K562 (cell line): Measurements from ENCODE around the gene CPLX3. TPM values are rescaled to one million over a fixed set of nuclear protein-coding genes. Genes with fewer than 3 reads are reported as not detected.

Source experiments
- ATAC-seq: fragments of 200-7000 bp; cut with Tn5 transposase; 3 replicates; pipeline ENCODE4 v1.9.1; 2020; ENCODE audit warnings: moderate library complexity
- BruUV-seq: library from RNA; stranded (reverse); fragments of 400-500 nt; replicated peaks from 2 replicates; lab custom pipeline; 2021; lab: Mats Ljungman, UMichigan
- CTCF ChIA-PET: fragments of 300-600 bp; formaldehyde crosslinking; extraction: SDS; loops from one replicate; lab custom pipeline; 2021; ENCODE audit warnings: low intra/inter-chr PET ratio; lab: Yijun Ruan, JAX
- POLR2A ChIA-PET: fragments of 300-600, 350-650 bp; sonication (Branson Sonifier 250); formaldehyde crosslinking; extraction: SDS; loops from one replicate; lab custom pipeline; 2021; ENCODE audit warnings: antibody characterized with exemption, inconsistent platforms; lab: Yijun Ruan, JAX
- DNase-seq, 4 experiments: peaks; one replicate each; pipeline versions ENCODE4 v3.0.0 to v3.0.0-alpha.2; 2011 to 2018; ENCODE audit warnings: low spot score in 3 of 4, mixed read lengths in 3 of 4; ENCODE audit errors: extremely low read depth in 1 of 4
- FAIRE-seq: peaks from 2 replicates; lab custom pipeline; 2011; peaks lifted over from hg19 to GRCh38; lab: Jason Lieb, UNC
- H2AFZ ChIP-seq: 2 replicates; pipeline ENCODE4 v1.6.0; 2011; ENCODE audit warnings: low read depth, low read length, control low read depth, inconsistent platforms
- H3K27ac ChIP-seq: fragments of 200-600 bp; 3 replicates; pipeline ENCODE4 v1.8.0; 2011; ENCODE audit warnings: low read depth, mild to moderate bottlenecking, control low read depth, inconsistent platforms, low read length, moderate library complexity, mixed read lengths; ENCODE audit errors: extremely low read depth
- H3K27me3 ChIP-seq, 2 experiments: fragments of 300-600 bp in 1 of 2; 2 replicates in 1 of 2; 3 replicates in 1 of 2; pipeline versions ENCODE4 v1.6.0 to v1.8.0; 2011; ENCODE audit warnings: inconsistent platforms in 2 of 2, low read length in 2 of 2, mild to moderate bottlenecking in 1 of 2, mixed read lengths in 1 of 2, moderate library complexity in 1 of 2; ENCODE audit not compliant: control insufficient read depth in 2 of 2, insufficient read depth in 2 of 2
- H3K36me3 ChIP-seq: fragments of 300-600 bp; 3 replicates; pipeline ENCODE4 v1.8.0; 2011; ENCODE audit warnings: mild to moderate bottlenecking, low read length, inconsistent platforms; ENCODE audit not compliant: control insufficient read depth, insufficient read depth
- H3K4me1 ChIP-seq, 2 experiments: fragments of 200-600 bp in 1 of 2; replicated peaks in 1 of 2; 2 replicates in 1 of 2; 3 replicates in 1 of 2; pipeline versions ENCODE4 v1.5.1 to v1.8.0; 2011; ENCODE audit warnings: inconsistent platforms in 2 of 2, low read length in 2 of 2, mild to moderate bottlenecking in 1 of 2, mixed read lengths in 1 of 2, moderate library complexity in 1 of 2; ENCODE audit not compliant: control insufficient read depth in 2 of 2, insufficient read depth in 2 of 2
- H3K4me2 ChIP-seq: 2 replicates; pipeline ENCODE4 v1.6.1; 2011; ENCODE audit warnings: low read length, control low read depth, inconsistent platforms, mixed read lengths; ENCODE audit not compliant: insufficient read depth
- H3K4me3 ChIP-seq: fragments of 200-600 bp; sonication (generic), shearing (Covaris generic); 2 replicates; pipeline ENCODE4 v1.5.1; 2016; ENCODE audit warnings: control low read depth, inconsistent platforms
- H3K79me2 ChIP-seq: fragments of 200-600 bp; 3 replicates; pipeline ENCODE4 v1.8.0; 2011; ENCODE audit warnings: low read length, inconsistent platforms; ENCODE audit not compliant: control insufficient read depth, insufficient read depth
- H3K9ac ChIP-seq, 2 experiments: 2 replicates each; pipeline versions ENCODE4 v1.6.0 to v1.6.1; 2011; ENCODE audit warnings: low read depth in 2 of 2, low read length in 2 of 2, control low read depth in 1 of 2, inconsistent platforms in 1 of 2, mild to moderate bottlenecking in 1 of 2, mixed read lengths in 1 of 2; ENCODE audit not compliant: insufficient read depth in 1 of 2
- H3K9me1 ChIP-seq: one replicate; pipeline ENCODE4 v1.6.0; 2011; ENCODE audit warnings: inconsistent platforms, mild to moderate bottlenecking, low read length, moderate library complexity; ENCODE audit not compliant: control insufficient read depth, insufficient read depth
- H3K9me3 ChIP-seq: replicated peaks from 2 replicates; pipeline ENCODE4 v1.5.1; 2011; ENCODE audit warnings: low read depth, low read length, inconsistent platforms; ENCODE audit not compliant: control insufficient read depth, insufficient read depth
- H4K20me1 ChIP-seq: replicated peaks from 2 replicates; pipeline ENCODE4 v1.6.1; 2011; ENCODE audit warnings: low read length, inconsistent platforms, mixed read lengths; ENCODE audit not compliant: control insufficient read depth, insufficient read depth
- ESRRB ChIP-seq: fragments of 250-450 bp; sonication (Bioruptor Pico); IDR thresholded peaks from 2 replicates; pipeline ENCODE4 v1.5.0; 2020; ENCODE audit warnings: mild to moderate bottlenecking, moderate library complexity, borderline replicate concordance
- ETV1 ChIP-seq: fragments of 450-650 bp; conservative IDR thresholded peaks from 2 replicates; pipeline ENCODE4 v1.6.1; 2016; ENCODE audit warnings: missing genetic modification characterization, control low read depth, low read depth, missing compliant biosample characterization
- HDAC1 ChIP-seq, 2 experiments: fragments of 450-650 bp; IDR thresholded peaks; 2 replicates each; pipeline ENCODE4 v1.6.1; 2016 to 2017; ENCODE audit warnings: inconsistent platforms in 1 of 2, mild to moderate bottlenecking in 1 of 2, moderate library complexity in 1 of 2
- HMGN3 ChIP-seq: IDR thresholded peaks from 2 replicates; pipeline ENCODE4 v1.6.1; 2011; ENCODE audit warnings: borderline replicate concordance, low read depth, mild to moderate bottlenecking, mixed read lengths, low read length; ENCODE audit not compliant: insufficient read length; ENCODE audit errors: extremely low read depth
- MAFK ChIP-seq: IDR thresholded peaks from 2 replicates; pipeline ENCODE4 v1.6.1; 2011; ENCODE audit warnings: low read length, improper control_type of control experiment
- MTA2 ChIP-seq: fragments of 450-650 bp; IDR thresholded peaks from 2 replicates; pipeline ENCODE4 v1.6.1; 2016; ENCODE audit warnings: low read depth
- RB1 ChIP-seq: fragments of 450-650 bp; IDR thresholded peaks from 2 replicates; pipeline ENCODE4 v1.6.1; 2017; ENCODE audit warnings: low read depth, mild to moderate bottlenecking
- SMARCA4 ChIP-seq: fragments of 450-650 bp; IDR thresholded peaks from 2 replicates; pipeline ENCODE4 v1.6.1; 2016
- THRB ChIP-seq: fragments of 450-650 bp; formaldehyde crosslinking; conservative IDR thresholded peaks from 2 replicates; pipeline ENCODE4 v1.4.0; 2022; ENCODE audit warnings: mild to moderate bottlenecking, missing genetic modification characterization
- ZNF324 ChIP-seq: fragments of 250-450 bp; sonication (Bioruptor Pico); IDR thresholded peaks from 2 replicates; pipeline ENCODE4 v1.4.0; 2020; ENCODE audit warnings: mild to moderate bottlenecking
- ZNF384 ChIP-seq: IDR thresholded peaks from 2 replicates; pipeline ENCODE4 v1.6.1; 2012; ENCODE audit warnings: low read depth, low read length, improper control_type of control experiment
- WGBS: fragments of 100-300 bp; shearing (Covaris generic); methylation state at CpG from one replicate; pipeline ENCODE4 v1.1.6; 2016; ENCODE audit warnings: low coverage, mixed read lengths; ENCODE audit not compliant: insufficient coverage; ENCODE audit errors: missing lambda C conversion rate; 5-methylcytosine and 5-hydroxymethylcytosine counted together
- in situ Hi-C: fragments of 300-500 bp; cut with MboI; formaldehyde crosslinking; loops from 4 replicates; pipeline ENCODE4 v1.15.0; 2018; ENCODE audit warnings: inconsistent platforms, mixed read lengths
- intact Hi-C: fragments of 100-400 bp; cut with micrococcal nuclease; formaldehyde crosslinking; loops from 2 replicates; pipeline ENCODE4 v1.14.2; 2022
- polyA plus RNA-seq, 8 experiments: library from polyadenylated mRNA; depleted of rRNA in 4 of 8; stranded (reverse) in 5 of 8; unstranded in 3 of 8; fragments of >200 nt; fragmentation: Nextera tagmentation in 2 of 8; fragmentation: Illumina TruSeq in 1 of 8; extraction: Ambion mirVana in 2 of 8; extraction: Trizol in 1 of 8; gene quantifications; 2 replicates each; pipeline versions ENCODE4 v1.2.1 to v1.2.3, GENCODE V29; 2011 to 2014; ENCODE audit warnings: inconsistent platforms in 1 of 8, missing spikeins in 1 of 8
- total RNA-seq, 7 experiments: library from RNA; depleted of rRNA in 6 of 7; stranded (reverse); fragments of >200 nt in 6 of 7; fragmentation: Illumina TruSeq in 2 of 7; extraction: Trizol in 2 of 7; gene quantifications; 2 replicates each; pipeline versions ENCODE4 v1.2.1 to v1.2.3, GENCODE V29; 2011 to 2021; ENCODE audit warnings: low replicate concordance in 1 of 7
- TF ChIP-seq, protein P1 (sequence below): fragments of 250-450 bp; sonication (Bioruptor Pico); IDR thresholded peaks from 2 replicates; pipeline ENCODE4 v1.8.0; 2021; ENCODE audit warnings: mild to moderate bottlenecking, moderate library complexity
- TF ChIP-seq, protein P2 (sequence below): sonication (generic); formaldehyde crosslinking; IDR thresholded peaks from 2 replicates; pipeline ENCODE4 v1.8.0; 2022; ENCODE audit warnings: mild to moderate bottlenecking, low read depth, missing genetic modification reagents

The CPLX3 gene
- total and polyA plus RNA-seq, 9 of the 15 experiments (the other 6 are each of a cell fraction or from before 2014, with no cell fraction given), result not detected

GRCh38 chr15:74858369-74858740 is 31.9 kb downstream of the CPLX3 start (continued):
- TF ChIP-seq, protein P1, sequence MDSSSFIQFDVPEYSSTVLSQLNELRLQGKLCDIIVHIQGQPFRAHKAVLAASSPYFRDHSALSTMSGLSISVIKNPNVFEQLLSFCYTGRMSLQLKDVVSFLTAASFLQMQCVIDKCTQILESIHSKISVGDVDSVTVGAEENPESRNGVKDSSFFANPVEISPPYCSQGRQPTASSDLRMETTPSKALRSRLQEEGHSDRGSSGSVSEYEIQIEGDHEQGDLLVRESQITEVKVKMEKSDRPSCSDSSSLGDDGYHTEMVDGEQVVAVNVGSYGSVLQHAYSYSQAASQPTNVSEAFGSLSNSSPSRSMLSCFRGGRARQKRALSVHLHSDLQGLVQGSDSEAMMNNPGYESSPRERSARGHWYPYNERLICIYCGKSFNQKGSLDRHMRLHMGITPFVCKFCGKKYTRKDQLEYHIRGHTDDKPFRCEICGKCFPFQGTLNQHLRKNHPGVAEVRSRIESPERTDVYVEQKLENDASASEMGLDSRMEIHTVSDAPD, result no peak
- TF ChIP-seq MAFK, result no peak
- no peak for TF ChIP-seq HDAC1 (IDR thresholded peaks at IDR 0.05)
- no peak for TF ChIP-seq ZNF384
- TF ChIP-seq, protein P2, sequence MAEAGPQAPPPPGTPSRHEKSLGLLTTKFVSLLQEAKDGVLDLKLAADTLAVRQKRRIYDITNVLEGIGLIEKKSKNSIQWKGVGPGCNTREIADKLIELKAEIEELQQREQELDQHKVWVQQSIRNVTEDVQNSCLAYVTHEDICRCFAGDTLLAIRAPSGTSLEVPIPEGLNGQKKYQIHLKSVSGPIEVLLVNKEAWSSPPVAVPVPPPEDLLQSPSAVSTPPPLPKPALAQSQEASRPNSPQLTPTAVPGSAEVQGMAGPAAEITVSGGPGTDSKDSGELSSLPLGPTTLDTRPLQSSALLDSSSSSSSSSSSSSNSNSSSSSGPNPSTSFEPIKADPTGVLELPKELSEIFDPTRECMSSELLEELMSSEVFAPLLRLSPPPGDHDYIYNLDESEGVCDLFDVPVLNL, result no peak
- no peak for TF ChIP-seq MTA2
- no peak for TF ChIP-seq ETV1 (tag)

GRCh38 chr15:74863239-74864056 is 37.0 kb downstream of the CPLX3 start:
- CTCF ChIA-PET, result no interaction called here
- intact Hi-C loops (no loop called here), in situ Hi-C loops (no loop called here)
- no peak overlapping the region for H2AFZ ChIP-seq
- no peaks in the 10 kb centered on the region for H4K20me1 ChIP-seq
- DNase-seq (no peak), FAIRE-seq (no peak), ATAC-seq (no peak)
- H3K9me3 ChIP-seq, result no peaks in the 10 kb centered on the region; the same call in 1 of the 2 replicates
- no peak overlapping the region for H3K4me3 ChIP-seq
- BruUV-seq, result no TSS peak
- H3K79me2 ChIP-seq, result peaks cover 38% of the 10 kb centered on the region
- TF ChIP-seq THRB (CRISPR knock-in tag) (no peak), ESRRB (CRISPR knock-in tag) (no peak), RB1 (no peak), SMARCA4 (no peak), HMGN3 (no peak), ZNF324 (no peak)
- POLR2A ChIA-PET, result interaction anchor here (0.8 to 1.2 kb wide), 3 partner anchors 8 to 139 kb away, joined by 3 to 5 read pairs (median 3); no protein-coding TSS in a partner anchor
- no peak overlapping the region; a peak in 1 of 4 replicates for H3K9ac ChIP-seq
- 69% methylated on average over 10 of the region's 11 CpGs for WGBS
- no peak overlapping the region for H3K27ac ChIP-seq
- no peaks in the 10 kb centered on the region for H3K27me3 ChIP-seq
- peaks cover 24% of the 10 kb centered on the region; the same call in 2 of the 3 replicates for H3K36me3 ChIP-seq
- H3K9me1 ChIP-seq, result peaks cover 7% of the 10 kb centered on the region
- peaks cover 0 to 5% of the 10 kb centered on the region in 2 experiments; a peak in 1 of 5 replicates for H3K4me1 ChIP-seq
- no peak overlapping the region for H3K4me2 ChIP-seq
